CD4-positive, alpha-beta T cell treated with Interleukin-1 beta for 1 hour (primary cell): Measurements from ENCODE around the gene EFNA5.
"Not testable (repeated sequence)": the region's sequence is repeated elsewhere in the genome, so short reads cannot be mapped to it uniquely, and the experiment has no call there.

Experiments used
- DNase-seq, 2 donors: peaks; one replicate each; pipeline ENCODE4 v3.0.0-alpha.2; 2020 to 2022

EFNA5 gene

DNA sequence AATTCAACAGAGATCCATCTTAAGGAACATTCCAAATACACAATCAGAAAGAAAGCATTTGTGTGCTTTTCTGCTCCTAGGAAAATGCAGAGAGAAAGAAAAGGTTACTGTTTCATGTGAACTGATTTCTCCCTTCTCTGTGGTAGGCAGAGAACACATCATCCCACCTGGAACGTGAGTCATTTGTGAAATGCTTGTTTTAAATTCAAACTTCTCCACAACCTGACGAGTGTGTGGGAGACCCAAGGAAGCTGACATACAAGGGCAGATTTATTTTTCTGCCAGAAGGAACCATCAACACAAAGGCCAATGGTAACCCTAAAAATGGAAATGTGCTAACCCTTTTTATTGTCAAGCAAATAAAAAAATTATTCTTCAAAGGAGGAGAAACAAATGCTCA lies 156.4 kb downstream of the EFNA5 start:
- no peak for DNase-seq

GRCh38 chr5:107513337-107514085 lies 157.2 kb downstream of the EFNA5 start:
- no peak for DNase-seq

DNA sequence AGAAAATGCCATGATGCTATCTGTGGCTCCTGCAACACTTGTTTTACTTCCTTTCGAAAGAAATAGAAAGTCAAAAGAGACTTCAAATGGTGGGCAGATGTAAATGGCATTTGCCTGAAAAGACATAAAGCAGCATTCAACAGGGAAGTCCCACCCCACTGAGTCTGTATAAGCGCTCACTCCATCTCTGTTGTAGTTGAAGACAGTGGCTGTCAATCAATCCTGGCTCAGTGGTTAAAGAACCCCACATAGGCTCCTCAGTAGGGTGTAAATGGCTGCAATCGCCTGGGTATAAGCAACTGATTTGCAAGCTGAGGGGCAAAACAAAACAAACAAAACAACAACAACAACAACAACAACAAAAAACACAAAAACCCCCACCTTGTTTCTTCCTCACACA lies 158.7 kb downstream of the EFNA5 start:
- DNase-seq: no peak

DNA sequence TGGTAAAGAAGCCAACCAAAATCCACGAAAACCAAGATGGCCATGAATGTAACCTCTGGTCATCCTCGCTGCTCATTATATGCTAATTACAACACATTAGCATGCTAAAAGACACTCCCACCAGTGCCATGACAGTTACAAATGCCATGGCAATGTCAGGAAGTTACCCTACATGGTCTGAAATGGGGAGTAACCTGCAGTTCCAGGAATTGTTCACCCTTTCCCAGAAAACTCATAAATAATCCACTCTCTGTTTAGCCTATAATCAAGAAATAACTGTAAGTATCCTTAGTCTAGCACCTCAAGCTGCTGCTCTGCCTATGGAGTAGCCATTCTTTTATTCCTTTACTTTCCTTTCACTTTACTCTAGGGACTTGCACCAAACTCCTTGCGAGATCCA lies 160.6 kb downstream of the EFNA5 start:
- DNase-seq: no peak

- DNase-seq: no peak
These were observed 162.6 kb downstream of the EFNA5 start for GRCh38 chr5:107508097-107508496.

DNA sequence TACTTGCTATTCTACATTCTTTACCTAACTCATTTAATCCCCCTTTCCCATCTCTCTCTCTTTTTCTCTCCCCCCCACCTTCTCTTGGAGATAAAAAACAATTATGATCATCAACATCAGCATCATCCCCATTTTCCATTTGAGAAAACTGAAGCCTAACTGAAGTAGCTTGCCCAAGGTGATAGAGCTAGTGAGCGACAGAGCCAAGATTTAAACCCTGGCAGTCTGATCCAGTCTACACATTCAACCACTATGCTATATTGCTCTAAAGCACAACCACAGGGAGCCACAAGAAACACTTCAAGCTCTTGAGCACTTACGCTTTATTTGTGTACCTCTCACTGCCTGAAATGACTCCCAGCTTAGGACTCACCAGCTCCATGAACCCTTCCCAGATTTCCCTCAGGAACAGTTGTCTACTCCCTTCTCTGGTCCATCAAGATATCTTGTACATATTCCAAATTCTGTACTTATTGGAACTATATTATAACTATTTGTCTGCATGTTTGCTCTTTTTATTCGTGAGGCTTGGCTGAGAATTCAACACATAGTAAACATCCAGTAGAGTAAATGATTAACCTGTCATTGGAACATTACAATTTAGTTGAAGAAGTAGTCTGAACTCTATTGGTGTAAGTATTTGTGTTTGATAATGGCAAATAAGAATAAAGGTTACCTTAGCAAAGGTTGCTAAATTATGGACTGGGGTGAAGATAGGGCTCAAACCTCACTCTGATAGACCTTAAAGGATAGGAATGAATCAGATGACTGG lies 164.8 kb downstream of the EFNA5 start:
- no peak for DNase-seq

DNA sequence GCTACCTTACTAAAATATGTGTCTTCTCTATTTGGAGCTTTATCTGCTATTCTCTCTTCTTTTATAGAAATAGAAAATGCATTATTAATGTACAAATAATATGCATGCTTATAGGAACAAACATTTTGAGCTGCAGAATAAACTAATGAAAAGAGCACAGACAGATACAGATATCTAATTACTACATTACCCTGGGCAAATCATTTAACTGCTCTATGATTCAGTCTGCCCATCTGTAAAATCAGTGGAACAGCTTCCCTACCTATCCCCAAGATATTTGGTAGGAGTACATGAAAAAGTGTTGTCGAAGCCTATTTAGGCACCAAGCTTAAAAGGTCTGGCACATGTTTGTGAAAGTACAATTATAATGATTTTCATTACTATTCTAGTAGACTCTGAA lies 166.3 kb downstream of the EFNA5 start:
- no peak for DNase-seq

DNA sequence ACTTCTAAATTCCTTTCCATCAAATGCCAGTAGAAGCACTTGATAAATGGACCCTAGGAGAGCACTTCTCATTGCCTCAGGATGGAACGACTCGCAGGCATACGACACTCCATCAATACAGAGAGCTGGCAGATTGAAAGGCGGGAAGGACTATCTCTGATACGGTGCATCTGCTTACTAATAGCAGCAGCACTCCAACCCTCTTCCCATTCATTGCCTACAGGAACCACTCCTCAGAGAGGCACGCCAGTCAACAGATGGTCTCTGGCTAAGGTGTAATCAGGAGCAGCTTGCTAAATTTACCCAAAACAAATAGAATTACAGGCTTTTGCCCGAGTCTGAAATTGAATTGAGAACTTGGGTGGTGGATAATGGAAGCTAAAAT lies 168.1 kb downstream of the EFNA5 start:
- no peak for DNase-seq

DNA sequence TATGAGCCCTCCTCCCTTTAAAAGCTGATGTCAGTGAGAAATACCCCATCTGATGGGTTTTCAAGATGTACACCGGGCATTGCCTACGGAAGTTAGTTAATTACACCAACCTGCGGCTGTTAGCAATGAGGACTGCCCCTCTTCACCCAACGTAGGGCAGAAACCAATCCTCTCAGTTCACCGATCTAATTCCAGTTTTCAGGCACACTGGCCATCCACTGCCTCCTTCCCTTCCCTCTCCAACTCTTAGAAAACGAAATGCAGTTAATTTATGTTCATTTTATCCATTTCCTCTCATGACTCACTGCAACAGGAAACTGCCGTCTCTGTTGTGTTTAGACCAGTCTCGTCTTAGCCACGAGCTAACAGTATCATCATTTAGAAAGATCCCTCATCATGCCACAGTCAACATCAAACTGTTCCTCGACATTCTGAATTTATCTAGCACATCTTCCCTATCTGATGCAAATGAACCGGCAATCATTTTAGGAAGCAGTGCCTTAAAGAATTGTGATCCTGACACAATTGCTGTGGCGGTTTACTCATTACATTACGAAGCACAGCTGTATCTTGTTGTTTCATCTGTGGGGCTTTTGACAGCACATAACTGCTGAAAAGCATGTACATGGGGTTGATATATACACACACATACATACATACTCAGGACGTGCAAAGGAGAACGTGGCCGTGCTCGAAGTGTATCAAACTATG lies 168.6 kb downstream of the EFNA5 start:
- peak in 1 of 2 donors; percentile 24 for DNase-seq

DNA sequence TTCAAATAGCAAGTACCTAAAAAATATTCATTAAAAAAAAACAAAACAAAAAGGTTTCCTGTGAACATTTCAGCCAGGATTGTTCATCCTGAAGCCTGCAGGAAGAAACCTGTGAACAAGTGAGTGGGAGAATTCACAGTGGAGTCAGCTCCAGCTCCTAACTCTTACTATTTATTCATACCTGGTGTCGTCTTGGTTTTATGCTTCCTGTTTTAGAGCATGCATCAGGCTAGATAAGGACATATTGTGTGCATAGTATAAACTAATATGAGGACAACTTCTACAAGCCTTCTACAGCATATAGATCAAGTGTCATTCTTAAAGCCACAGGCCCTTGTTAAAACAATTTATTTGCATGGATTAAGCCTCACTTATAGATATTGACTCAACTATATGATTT lies 169.9 kb downstream of the EFNA5 start:
- DNase-seq: no peak

- no peak for DNase-seq
These were observed 170.4 kb downstream of the EFNA5 start for GRCh38 chr5:107500347-107500746.

DNA sequence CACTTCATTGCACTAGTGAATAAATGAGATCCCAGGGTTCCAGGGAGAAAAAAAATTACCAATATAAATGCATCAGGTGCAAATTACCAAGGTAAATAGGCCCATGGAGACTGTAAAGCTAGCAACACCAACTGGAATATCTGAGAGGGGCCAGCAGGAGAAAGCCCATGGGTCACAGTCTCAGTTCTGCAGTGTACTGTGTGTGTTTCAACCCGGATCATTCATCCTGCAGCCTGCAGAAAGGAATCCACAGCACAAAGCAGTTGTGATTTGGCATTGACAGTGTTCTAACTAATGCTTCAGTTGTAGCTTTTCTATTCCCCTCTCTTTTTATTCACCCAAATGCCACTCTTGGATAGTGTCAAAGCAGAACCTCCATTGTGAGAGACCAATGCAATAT lies 171.0 kb downstream of the EFNA5 start:
- DNase-seq: no peak

DNA sequence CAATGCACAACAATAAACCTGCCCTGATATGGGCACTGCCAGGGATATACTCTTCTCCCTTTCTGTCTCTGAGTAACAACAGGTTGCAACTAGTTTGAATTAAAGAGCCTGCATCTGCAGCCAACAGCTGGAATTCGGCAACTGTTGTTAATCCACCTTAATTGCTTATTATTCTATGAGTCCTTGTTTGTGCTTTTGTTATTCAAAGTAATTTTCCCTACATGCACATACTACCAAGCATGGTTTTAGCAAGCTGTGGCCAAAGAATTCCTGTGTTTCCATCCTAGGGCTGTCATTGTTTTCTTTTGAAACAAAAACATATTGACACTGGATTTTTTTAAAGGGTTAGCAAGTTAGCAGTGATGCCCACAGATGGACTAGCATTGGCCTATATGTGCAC lies 171.5 kb downstream of the EFNA5 start:
- no peak for DNase-seq

DNA sequence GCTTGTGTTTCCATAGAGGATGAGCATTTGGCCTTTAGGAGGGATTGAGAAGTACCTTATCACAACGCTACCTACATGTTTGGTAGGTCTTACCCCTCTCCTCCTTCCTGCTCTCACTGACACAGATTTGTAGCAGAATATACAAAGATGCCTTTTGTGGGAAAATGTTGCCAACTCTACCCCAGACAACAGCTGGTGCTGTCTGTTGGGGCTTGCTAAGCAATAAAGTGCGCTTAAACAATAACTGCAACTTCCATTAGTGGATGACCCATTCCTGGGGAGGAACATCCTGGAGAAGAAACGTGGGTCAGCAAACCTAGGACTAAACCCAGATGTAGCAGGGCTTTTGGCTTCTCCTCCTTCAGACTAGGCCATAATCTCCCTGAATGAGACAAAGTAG lies 174.3 kb downstream of the EFNA5 start:
- DNase-seq: no peak

GRCh38 chr5:107494129-107494528 lies 176.6 kb downstream of the EFNA5 start:
- not testable (repeated sequence) for DNase-seq

DNA sequence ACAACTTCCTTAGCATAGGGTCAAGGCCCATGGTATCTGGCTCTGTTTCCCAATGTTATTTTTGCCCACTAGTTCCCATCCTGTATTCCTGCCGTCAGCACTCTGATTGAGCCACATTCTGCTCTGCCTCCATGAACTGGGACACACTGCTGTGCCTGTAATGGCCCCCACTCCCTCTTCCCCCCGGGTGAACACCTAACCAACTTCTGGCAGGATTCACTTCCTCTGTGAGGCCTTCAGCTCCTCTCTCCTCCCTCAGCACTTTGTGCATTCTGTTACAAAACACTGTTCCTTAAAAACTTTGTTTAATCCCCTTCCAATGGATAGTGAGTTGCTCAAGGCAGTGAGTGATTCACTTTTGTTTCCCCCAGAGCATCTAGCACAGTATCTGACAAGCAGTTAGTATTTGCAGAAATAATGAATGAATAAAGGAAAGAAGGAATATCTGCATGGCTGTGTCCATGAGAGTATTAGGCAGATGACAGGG lies 183.6 kb downstream of the EFNA5 start:
- DNase-seq: no peak

GRCh38 chr5:107486489-107486888 lies 184.2 kb downstream of the EFNA5 start:
- DNase-seq: peak; percentile 41 to 56

GRCh38 chr5:107485184-107485583 lies 185.6 kb downstream of the EFNA5 start:
- no peak for DNase-seq

GRCh38 chr5:107484281-107484680 lies 186.5 kb downstream of the EFNA5 start:
- DNase-seq: no peak

- DNase-seq: no peak
These were observed 187.3 kb downstream of the EFNA5 start for GRCh38 chr5:107483231-107484024.

GRCh38 chr5:107478068-107478641 lies 192.6 kb downstream of the EFNA5 start:
- DNase-seq: no peak

DNA sequence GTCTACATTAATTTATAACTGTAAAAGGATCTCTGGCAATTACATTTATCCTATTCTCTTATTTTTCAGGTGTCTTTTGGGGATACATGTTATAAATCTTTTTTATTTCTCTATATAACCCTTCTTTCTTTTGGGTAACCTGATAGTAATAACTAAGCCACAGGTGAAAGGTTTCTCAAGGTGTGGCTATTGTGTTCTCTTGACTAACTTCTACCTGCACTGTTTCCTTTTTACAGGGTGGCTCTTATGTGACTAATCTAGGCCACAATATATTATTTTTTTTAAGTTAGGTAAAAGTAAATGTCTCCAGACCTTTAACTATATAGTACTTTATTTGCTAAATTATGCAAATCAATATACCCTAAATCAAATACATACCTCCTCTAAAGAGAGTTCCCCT lies 193.2 kb downstream of the EFNA5 start:
- DNase-seq: no peak
